ENCODE measurements around the gene ATXN2.
A peak's percentile ranks its signal among the peaks of the same experiment; 100 is the strongest.

Gene ATXN2

GRCh38 chr12:111417784-111418593 is 181.1 kb downstream of the ATXN2 start:
- no peak for DNase-seq (ENCODE audit: low read depth)

GRCh38 chr12:111417290-111417689 is 181.8 kb downstream of the ATXN2 start:
- DNase-seq (ENCODE audit: low read depth), result no peak

GRCh38 chr12:111414711-111415252 is 184.3 kb downstream of the ATXN2 start:
- DNase-seq (ENCODE audit: low read depth), result no peak

- no peak for DNase-seq (ENCODE audit: low read depth)
Observed at GRCh38 chr12:111413442-111414086, 185.6 kb downstream of the ATXN2 start.

- no peak for DNase-seq (ENCODE audit: low read depth)
Observed at GRCh38 chr12:111412830-111413441, 186.2 kb downstream of the ATXN2 start.

- DNase-seq (ENCODE audit: low read depth), result no peak
Observed at GRCh38 chr12:111412007-111412829, 186.9 kb downstream of the ATXN2 start.

- DNase-seq (ENCODE audit: low read depth), result no peak
Observed at GRCh38 chr12:111411185-111411764, 187.8 kb downstream of the ATXN2 start.

- DNase-seq (ENCODE audit: low read depth), result no peak
Observed at GRCh38 chr12:111410431-111411184, 188.5 kb downstream of the ATXN2 start.

GRCh38 chr12:111409780-111410430 is 189.2 kb downstream of the ATXN2 start:
- DNase-seq (ENCODE audit: low read depth), result no peak

- no peak for DNase-seq (ENCODE audit: low read depth)
Observed at GRCh38 chr12:111409403-111409779, 189.7 kb downstream of the ATXN2 start.

- DNase-seq (ENCODE audit: low read depth), result no peak
Observed at GRCh38 chr12:111408686-111409402, 190.3 kb downstream of the ATXN2 start.

- DNase-seq (ENCODE audit: low read depth), result no peak
Observed at GRCh38 chr12:111408116-111408440, 191.0 kb downstream of the ATXN2 start.

GRCh38 chr12:111407377-111408115 is 191.6 kb downstream of the ATXN2 start:
- DNase-seq (ENCODE audit: low read depth), result no peak

GRCh38 chr12:111406474-111407376 is 192.4 kb downstream of the ATXN2 start:
- DNase-seq (ENCODE audit: low read depth), result no peak

GRCh38 chr12:111405859-111406473 is 193.1 kb downstream of the ATXN2 start, which contains the start of gene SH2B3:
Gene SH2B3 (plus strand): TSS chr12:111405923. CDS start chr12:111418146, 12,223 bp downstream.
- peak; percentile 50 for DNase-seq (ENCODE audit: low read depth)

GRCh38 chr12:111405149-111405858 is 193.8 kb downstream of the ATXN2 start:
- DNase-seq (ENCODE audit: low read depth), result peak; percentile 97

All from stimulated activated CD8-positive, alpha-beta memory T cell treated with anti-CD3 and anti-CD28 coated beads, Interleukin-7, amount 100 ng/mL, for 24 hours (primary cell).